Activated naive CD8-positive, alpha-beta T cell treated with anti-CD3 and anti-CD28 coated beads for 36 hours (primary cell): ENCODE results near the gene ZDHHC19. TPM values are rescaled to one million over a fixed set of nuclear protein-coding genes. Genes with fewer than 3 reads are reported as not detected.
"Not testable (repeated sequence)": the region's sequence is repeated elsewhere in the genome, so short reads cannot be mapped to it uniquely, and the experiment has no call there.

ENCODE experiments used
- DNase-seq: peaks from one replicate; pipeline ENCODE4 v3.0.0; 2021
- H3K27ac Mint-ChIP-seq: one replicate; pipeline ENCODE4 v1.8.0; 2022; ENCODE audit warnings: mild to moderate bottlenecking, moderate library complexity, mixed read lengths
- H3K27me3 Mint-ChIP-seq: one replicate; pipeline ENCODE4 v1.8.0; 2022; ENCODE audit warnings: mild to moderate bottlenecking, mixed read lengths
- H3K36me3 Mint-ChIP-seq: one replicate; pipeline ENCODE4 v1.8.0; 2021; ENCODE audit warnings: mild to moderate bottlenecking, mixed read lengths
- H3K4me1 Mint-ChIP-seq: one replicate; pipeline ENCODE4 v1.8.0; 2021; ENCODE audit warnings: mixed read lengths
- H3K4me3 Mint-ChIP-seq: one replicate; pipeline ENCODE4 v1.8.0; 2022; ENCODE audit warnings: mild to moderate bottlenecking, moderate library complexity, mixed read lengths
- H3K9me3 Mint-ChIP-seq: one replicate; pipeline ENCODE4 v1.8.0; 2022; ENCODE audit warnings: mixed read lengths
- total RNA-seq, 2 experiments: library from RNA; stranded (reverse); gene quantifications; one replicate each; pipeline ENCODE4 v1.2.3, GENCODE V29; 2021

The ZDHHC19 gene
- total RNA-seq, 2 experiments from 2014 or later, result not detected

DNA sequence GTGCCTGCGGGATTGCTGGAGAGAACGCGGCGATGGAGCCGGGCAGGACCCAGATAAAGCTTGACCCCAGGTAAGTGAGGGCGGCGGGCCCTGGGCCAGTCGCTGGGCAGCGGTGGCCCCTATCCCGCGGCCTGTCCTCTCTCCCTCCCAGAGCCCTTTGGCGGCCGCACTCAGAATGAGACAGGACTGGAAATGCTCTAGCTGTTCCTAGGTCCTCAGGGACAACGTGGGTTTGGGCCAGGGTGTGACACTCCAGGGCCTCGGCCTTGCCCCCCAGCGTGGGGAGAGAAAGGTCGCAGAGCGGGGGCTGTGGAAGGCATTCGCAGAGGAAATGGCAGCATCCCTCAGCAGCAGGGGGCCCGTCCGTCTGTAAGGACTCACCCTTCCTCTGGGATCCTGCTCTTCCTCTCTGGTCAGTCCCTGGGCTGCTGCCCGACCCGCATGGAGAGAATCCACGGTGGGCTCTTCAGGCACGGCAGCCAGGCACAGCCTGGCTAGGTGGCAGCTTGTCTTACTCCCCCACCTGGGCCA is 5.5 kb upstream of the ZDHHC19 start:
- Mint-ChIP-seq H3K4me3 (no peak overlapping the region), H3K27me3 (no peaks in the 10 kb centered on the region), H3K27ac (no peak overlapping the region), H3K36me3 (no peaks in the 10 kb centered on the region), H3K9me3 (no peaks in the 10 kb centered on the region), H3K4me1 (peaks cover 15% of the 10 kb centered on the region)
- no peak for DNase-seq

DNA sequence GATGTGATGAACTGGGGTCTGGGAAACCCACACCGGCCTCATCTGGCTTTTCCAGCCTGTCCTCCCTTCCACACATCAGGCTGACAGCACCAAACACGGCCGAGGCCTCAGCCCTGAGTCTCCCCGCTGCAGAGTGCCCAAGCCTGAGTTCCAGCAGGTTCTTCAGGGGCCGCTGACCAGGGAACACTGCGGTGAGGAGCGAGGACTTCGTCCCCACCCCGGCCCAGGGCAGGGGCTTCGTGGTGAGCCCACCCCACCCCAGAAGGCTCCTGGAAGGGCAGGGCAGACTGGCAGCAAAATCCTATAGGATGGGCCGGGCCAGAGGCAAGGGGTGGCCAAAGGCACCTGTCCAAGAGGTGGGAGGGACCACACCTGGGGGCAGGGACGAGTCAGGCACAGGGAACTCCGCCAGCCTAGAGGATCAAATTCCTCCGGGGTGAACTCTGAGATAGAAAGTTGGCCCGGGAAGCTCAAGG is 4.9 kb upstream of the ZDHHC19 start, which contains the start of gene SLC51A:
Gene SLC51A, plus strand, starts transcription at position 446 of the 476 bp plus-strand sequence. CDS start 179 bp downstream, outside the sequence.
- H3K27ac Mint-ChIP-seq, result peak within 1 kb of the TSS; percentile 38
- H3K27me3 Mint-ChIP-seq, result no peaks in the 10 kb centered on the region
- no peak for DNase-seq
- H3K36me3 Mint-ChIP-seq, result no peaks in the 10 kb centered on the region
- no peaks in the 10 kb centered on the region for H3K9me3 Mint-ChIP-seq
- no peak within 1 kb of the TSS for H3K4me3 Mint-ChIP-seq
- peaks cover 15% of the 10 kb centered on the region for H3K4me1 Mint-ChIP-seq

DNA sequence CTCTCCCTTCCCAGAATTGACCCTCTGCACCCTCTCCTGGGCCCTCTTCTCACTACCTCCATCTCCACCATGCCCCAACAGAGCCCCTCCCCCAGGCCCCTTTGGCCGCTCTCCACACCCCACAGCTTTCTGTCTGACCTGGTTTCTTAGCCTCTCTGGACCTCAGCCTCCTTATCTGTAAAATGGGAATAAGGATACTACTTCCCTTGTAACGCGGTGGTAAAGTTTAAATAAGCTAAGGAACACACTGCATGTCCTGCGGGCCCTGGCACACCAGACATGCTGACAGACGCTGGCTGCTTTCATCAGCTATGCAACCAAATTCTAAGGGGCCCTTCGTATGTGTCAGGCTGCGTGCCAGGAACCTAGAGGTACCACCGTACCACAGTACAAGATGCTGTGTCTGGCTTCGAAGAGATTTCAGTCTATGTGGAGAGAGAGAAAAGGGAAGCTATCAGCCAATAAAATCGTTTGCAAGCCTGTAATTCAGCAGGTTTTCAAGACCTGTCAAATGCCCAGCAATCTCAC is 4.4 kb upstream of the ZDHHC19 start:
- H3K4me1 Mint-ChIP-seq, result peaks cover 15% of the 10 kb centered on the region
- H3K27ac Mint-ChIP-seq, result no peak overlapping the region
- H3K9me3 Mint-ChIP-seq, result no peaks in the 10 kb centered on the region
- H3K36me3 Mint-ChIP-seq, result no peaks in the 10 kb centered on the region
- no peaks in the 10 kb centered on the region for H3K27me3 Mint-ChIP-seq
- DNase-seq, result no peak
- H3K4me3 Mint-ChIP-seq, result no peak overlapping the region

DNA sequence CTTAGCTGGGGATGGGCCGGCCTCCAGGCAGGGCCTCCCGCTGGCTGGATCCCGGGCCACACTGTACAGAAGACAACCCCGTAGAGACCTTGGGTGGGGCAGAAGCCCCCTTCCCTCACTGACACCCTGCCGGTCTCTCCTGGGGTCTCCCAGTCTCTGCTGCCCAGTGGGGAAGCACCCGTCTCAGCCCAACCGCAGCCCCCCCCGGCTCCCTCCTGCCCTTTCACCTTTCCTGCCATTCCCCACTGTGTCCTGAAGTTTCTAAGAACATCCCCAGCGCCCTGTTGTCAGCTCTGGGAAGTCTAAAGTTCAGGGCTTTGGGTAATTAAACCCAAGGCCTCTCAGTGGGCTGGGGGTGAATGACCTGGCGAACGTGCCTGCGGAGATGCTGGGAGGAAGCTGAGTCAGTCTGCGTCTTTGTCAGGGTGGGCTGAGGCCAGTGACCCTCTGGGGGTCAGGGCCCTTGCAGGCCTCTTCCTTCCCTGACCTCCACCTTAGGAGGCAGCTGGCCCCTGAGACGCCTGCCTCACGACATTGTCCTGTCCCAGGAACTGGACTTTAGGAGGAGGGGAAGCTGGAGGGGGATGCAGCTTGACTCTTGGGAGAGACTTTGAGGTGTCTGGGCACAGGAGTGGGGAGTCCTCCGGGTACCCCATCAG is 3.7 kb upstream of the ZDHHC19 start:
- no peaks in the 10 kb centered on the region for H3K36me3 Mint-ChIP-seq
- no peaks in the 10 kb centered on the region for H3K27me3 Mint-ChIP-seq
- H3K4me1 Mint-ChIP-seq, result peaks cover 14% of the 10 kb centered on the region

DNA sequence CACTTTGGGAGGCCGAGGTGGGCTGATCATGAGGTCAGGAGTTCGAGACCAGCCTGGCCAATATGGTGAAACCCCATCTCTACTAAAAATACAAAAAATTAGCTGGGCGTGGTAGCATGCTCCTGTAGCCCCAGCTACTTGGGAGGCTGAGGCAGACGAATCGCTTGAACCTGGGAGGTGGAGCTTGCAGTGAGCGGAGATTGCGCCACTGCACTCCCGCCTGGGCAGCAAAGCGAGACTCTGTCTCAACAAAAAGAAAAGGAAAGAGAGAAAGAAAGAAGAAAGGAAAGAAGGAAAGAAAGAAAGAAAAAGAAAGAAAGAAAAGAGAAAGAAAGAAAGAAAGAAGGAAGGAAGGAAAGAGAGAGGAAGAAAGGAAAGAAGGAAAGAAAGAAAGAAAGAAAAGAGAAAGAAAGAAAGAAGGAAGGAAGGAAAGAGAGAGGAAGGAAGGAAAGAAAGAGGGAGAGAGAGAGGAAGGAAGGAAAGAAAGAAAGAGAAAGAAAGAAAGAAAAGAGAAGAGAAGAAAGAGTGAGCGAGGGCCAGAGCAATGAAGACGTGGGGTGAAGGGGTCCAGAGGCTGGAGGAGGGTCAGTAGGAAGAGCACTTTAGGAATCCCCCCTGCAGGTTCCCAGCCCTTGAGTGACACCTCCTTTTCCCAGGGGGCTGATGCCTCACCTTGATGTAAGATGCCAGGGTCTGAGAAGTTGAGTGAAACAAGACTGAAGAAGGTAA is 1.1 kb downstream of the ZDHHC19 start:
- not testable (repeated sequence) for H3K36me3 Mint-ChIP-seq, H3K27ac Mint-ChIP-seq, H3K4me3 Mint-ChIP-seq, H3K27me3 Mint-ChIP-seq, DNase-seq, H3K4me1 Mint-ChIP-seq, H3K9me3 Mint-ChIP-seq

More for the DNA sequence above, 3.7 kb upstream of the ZDHHC19 start:
- Mint-ChIP-seq H3K9me3 (no peaks in the 10 kb centered on the region), H3K27ac (no peak overlapping the region), H3K4me3 (no peak overlapping the region)
- no peak for DNase-seq

DNA sequence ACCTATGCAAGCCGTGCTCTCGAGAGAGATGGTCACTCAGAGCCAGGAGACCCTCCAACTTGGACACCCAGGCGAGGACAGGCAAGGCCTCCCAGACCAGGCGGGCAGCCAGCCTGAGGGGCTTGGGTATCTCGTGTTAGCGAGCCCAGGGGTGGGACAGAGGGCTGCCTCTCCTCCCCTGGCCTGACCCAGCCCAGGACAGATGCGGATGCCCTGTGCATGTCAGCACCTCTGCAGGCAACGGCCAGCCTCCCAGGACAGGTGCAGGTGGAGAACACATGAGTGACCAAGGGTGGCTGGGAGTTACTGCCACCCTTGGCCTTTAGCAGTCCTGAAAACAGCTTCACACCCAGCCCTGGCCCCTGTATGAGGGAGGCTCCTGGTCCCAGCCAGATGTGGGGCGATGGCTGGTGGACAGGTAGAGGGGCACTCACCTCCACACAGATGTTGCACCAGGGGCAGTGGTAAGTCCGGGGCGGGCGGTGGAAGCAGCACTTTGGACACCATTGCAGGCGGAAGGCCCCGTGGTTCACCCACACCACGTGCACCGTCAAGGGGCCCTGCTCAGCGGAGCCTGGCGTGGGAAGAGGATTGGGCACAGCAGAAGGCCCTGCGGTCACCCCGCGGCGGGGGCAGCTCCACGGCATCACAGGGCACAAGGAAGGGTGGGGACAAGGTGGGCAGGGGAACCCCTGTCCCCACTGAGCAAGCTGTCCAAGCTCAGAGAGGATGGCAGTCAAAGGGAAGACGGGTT is 2.1 kb downstream of the ZDHHC19 start:
- H3K27ac Mint-ChIP-seq, result no peak overlapping the region
- H3K27me3 Mint-ChIP-seq, result peaks cover 4% of the 10 kb centered on the region
- H3K4me3 Mint-ChIP-seq, result no peak overlapping the region
- H3K4me1 Mint-ChIP-seq, result peaks cover 8% of the 10 kb centered on the region
- no peaks in the 10 kb centered on the region for H3K36me3 Mint-ChIP-seq
- peaks cover 1% of the 10 kb centered on the region for H3K9me3 Mint-ChIP-seq
- DNase-seq, result no peak

DNA sequence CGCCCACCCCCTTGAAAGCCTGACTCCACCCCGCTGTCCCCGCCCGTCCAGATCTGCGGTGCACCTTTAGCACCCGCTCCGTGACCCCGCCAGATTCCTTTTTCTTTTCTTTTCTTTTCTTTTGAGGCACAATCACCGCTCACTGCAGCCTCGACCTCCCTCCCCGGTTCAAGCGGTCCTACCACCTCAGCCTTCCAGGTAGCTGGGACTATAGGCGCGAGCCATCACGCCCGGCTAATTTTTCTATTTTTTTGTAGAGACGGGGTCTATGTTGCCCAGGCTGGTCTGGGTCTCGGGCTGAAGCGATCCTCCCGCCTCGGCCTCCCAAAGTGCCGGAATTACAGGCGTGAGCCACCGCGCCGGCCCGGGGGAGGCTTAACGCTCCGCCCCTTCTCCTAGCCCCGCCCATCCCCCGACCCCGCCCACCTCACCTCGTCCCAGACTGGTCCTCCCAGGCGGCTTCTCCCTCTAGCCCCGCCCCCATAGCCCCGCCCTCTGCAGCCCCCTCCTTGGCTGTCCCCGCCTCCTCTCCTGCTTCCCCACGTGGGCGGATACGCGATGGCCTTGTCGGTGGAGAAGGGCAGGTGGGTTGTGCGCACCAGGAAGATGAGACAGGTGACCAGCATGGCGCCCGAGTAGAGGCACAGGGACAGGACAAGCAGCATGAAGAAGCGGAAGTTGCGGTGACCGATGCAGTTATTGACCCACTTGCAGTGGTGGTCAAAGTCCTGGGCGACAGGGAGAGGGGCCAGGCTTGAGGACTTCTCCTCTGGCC is 3.2 kb downstream of the ZDHHC19 start:
- DNase-seq, result peak; percentile 52
- Mint-ChIP-seq H3K4me3 (peak overlapping the region; percentile 81), H3K4me1 (peaks cover 8% of the 10 kb centered on the region), H3K27ac (no peak overlapping the region), H3K27me3 (peaks cover 4% of the 10 kb centered on the region), H3K36me3 (no peaks in the 10 kb centered on the region), H3K9me3 (peaks cover 1% of the 10 kb centered on the region)

DNA sequence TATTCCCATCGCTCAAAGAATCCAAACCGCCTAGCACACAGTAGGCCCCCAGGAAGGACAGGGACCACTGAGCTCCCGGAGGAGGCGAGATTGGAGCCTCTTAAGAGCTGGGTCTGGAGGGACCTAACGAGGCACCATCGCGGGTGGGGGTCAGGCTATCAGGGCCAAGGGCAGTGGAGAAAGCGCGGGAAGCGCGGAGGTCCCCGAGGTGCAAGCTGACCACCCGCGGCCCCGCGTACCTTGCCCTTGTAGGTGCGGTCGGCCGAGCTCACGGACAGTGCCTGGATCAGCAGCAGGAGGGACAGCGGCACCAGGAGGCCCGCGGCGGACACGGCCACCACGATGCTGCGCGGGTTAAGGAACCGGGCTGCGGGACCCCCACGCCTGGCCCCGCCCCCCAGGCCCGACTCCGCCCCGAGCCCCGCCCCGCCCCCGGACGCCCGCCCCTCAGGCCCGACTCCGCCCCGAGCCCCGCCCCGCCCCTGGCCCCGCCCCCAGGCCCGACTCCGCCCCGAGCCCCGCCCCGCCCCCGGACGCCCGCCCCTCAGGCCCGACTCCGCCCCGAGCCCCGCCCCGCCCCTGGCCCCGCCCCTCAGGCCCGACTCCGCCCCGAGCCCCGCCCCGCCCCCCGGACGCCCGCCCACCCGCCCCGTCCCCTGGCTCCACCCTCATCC is 3.9 kb downstream of the ZDHHC19 start:
- H3K4me1 Mint-ChIP-seq, result peaks cover 8% of the 10 kb centered on the region
- H3K9me3 Mint-ChIP-seq, result peaks cover 1% of the 10 kb centered on the region
- no peaks in the 10 kb centered on the region for H3K36me3 Mint-ChIP-seq
- peak overlapping the region; percentile 81 for H3K4me3 Mint-ChIP-seq
- no peak for DNase-seq
- peaks cover 4% of the 10 kb centered on the region for H3K27me3 Mint-ChIP-seq
- H3K27ac Mint-ChIP-seq, result no peak overlapping the region

DNA sequence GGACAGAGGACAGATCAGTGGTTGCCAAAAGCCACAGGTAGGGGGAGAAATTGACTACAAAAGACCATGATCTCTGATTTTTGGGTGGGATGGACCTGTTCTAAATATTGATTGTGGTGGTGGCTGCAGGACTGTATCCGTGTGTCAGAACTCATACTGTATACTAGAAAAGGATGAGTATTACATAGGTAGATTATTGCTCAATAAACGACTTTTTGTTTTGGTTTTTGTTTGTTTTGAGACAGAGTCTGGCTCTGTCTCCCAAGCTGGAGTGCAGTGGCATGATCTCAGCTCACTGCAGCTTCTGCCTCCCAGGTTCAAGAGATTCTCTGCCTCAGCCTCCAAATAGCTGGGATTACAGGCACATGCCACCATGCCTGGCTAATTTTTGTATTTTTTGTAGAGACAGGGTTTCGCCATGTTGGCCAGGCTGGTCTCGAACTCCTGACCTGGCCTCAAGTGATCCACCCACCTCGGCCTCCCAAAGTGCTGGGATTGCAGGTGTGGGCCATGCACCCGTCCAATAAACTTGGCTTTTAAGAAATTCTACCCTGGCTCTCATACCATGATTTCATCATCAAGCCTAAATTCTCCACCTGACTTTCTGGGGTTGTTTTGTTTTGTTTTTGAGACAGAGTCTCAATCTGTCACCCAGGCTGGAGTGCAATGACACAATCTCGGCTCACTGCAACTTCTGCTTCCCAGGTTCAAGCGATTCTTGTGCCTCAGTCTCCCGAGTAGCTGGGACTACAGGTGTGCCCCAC is 5.6 kb downstream of the ZDHHC19 start:
- H3K4me3 Mint-ChIP-seq, H3K9me3 Mint-ChIP-seq, H3K4me1 Mint-ChIP-seq, H3K27ac Mint-ChIP-seq, H3K36me3 Mint-ChIP-seq, H3K27me3 Mint-ChIP-seq, DNase-seq: not testable (repeated sequence)

DNA sequence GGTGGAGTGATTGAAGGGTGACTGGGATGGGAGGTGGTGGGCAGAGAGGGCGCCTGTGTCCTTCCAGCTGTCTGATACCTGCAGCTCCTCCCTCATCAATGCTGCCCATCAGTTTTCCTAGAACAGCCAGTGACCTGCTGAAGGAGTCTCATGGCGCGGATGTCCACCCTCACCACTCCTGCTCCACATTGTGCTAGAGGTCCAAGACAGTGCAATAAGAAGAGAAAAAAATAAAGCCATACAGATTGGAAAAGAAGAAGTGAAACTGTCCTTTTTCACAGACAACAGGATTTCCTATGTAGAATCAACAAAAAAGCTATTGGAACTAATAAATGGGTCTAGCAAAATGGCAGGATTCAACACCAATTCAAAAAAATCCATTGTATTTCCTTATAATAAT is 7.4 kb downstream of the ZDHHC19 start:
- peaks cover 1% of the 10 kb centered on the region for H3K9me3 Mint-ChIP-seq
- no peaks in the 10 kb centered on the region for H3K36me3 Mint-ChIP-seq
- DNase-seq, result no peak
- H3K4me3 Mint-ChIP-seq, result no peak overlapping the region
- H3K4me1 Mint-ChIP-seq, result peaks cover 8% of the 10 kb centered on the region
- H3K27ac Mint-ChIP-seq, result no peak overlapping the region
- H3K27me3 Mint-ChIP-seq, result peaks cover 4% of the 10 kb centered on the region

DNA sequence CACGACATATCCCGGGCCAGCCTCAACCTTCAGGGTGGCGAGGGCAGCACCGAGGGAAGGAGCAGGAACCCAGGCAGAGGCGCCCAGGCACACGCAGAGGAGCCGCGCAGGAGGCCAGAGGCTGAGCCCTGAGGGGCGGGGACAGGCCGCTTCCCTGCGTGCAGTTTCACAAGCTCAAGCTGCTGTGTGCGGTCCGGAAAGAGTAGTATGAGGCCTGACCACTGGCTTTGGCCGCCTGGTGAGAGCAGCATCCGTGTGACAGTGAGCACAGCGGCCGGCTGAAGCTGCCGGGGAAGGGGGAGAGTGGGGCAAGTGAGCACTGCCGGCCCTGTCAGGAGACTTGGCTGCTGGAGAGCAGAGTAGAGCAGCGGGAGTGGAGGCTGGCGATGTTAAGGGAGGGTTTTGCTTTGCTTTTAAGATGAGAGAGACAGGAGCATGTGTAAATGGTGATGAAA is 8.7 kb downstream of the ZDHHC19 start:
- DNase-seq, result no peak
- H3K4me1 Mint-ChIP-seq, result peaks cover 9% of the 10 kb centered on the region
- peaks cover 4% of the 10 kb centered on the region for H3K27me3 Mint-ChIP-seq
- no peaks in the 10 kb centered on the region for H3K36me3 Mint-ChIP-seq
- H3K4me3 Mint-ChIP-seq, result no peak overlapping the region
- no peak overlapping the region for H3K27ac Mint-ChIP-seq
- H3K9me3 Mint-ChIP-seq, result no peaks in the 10 kb centered on the region

DNA sequence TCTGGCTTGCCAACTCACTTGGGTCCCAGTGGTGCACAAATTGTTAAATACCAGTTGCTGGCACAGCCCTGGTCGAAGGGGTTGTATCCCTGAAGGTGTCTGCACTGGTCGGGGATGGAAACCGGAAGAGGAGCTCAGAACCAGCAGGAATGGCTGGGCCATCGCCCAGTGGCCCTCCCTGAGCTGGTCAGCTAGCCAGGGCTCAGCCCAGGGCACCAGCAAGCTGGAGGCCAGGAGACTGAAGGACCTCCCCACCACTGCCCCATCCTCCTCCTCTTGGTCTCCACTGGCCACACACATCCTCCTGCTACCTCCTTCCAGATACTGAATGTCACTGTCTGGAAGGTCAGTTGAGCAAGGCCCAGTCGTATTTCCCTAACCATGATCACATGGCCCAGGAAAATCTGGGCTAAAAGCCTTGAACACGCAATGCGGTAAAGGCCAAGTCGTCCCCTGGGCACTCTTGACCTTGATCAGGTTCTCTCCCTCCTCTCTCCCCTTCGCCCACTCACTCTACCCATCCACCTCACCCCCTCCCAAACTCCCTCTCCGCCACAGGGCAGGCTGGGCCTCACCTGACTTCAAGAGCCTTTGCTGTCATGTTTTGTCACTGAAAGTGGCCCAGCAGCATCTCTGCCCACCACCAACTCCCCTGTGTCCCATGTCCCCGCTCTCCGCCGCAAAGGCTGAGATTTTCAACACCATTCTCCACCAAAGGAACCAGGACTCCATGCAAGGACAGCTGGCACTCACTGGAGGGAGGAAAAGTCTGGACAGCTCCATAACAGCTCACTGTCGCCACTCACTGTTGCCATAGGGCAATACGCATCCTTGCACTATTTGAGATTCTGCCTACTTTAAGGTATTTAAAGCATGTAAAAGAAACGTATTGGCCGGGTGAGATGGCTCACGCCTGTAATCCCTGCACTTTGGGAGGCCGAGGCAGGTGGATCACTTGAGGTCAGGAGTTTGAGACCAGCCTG is 12.1 kb downstream of the ZDHHC19 start:
- Mint-ChIP-seq H3K27me3 (peaks cover under 1% of the 10 kb centered on the region), H3K36me3 (no peaks in the 10 kb centered on the region), H3K4me3 (no peak overlapping the region), H3K4me1 (peaks cover 6% of the 10 kb centered on the region), H3K27ac (no peak overlapping the region), H3K9me3 (no peaks in the 10 kb centered on the region)
- DNase-seq, result no peak
